Nephron (organoid): ENCODE results near the gene TTLL3.

Source experiments
- H3K27ac Mint-ChIP-seq, 3 experiments: 2 replicates each; pipeline ENCODE4 v1.8.0; 2020; ENCODE audit warnings: mixed read lengths in 3 of 3, mild to moderate bottlenecking in 2 of 3, moderate library complexity in 1 of 3
- H3K27me3 Mint-ChIP-seq: 2 replicates; pipeline ENCODE4 v1.8.0; 2021; ENCODE audit warnings: low read depth, mild to moderate bottlenecking, moderate library complexity, mixed read lengths
- H3K36me3 Mint-ChIP-seq: 2 replicates; pipeline ENCODE4 v1.8.0; 2020; ENCODE audit warnings: low read depth, mixed read lengths
- H3K4me1 Mint-ChIP-seq: 2 replicates; pipeline ENCODE4 v1.8.0; 2020; ENCODE audit warnings: mixed read lengths
- H3K4me3 Mint-ChIP-seq, 3 experiments: 2 replicates each; pipeline ENCODE4 v1.8.0; 2020; ENCODE audit warnings: mild to moderate bottlenecking in 3 of 3, mixed read lengths in 3 of 3, moderate library complexity in 2 of 3
- H3K9me3 Mint-ChIP-seq: 2 replicates; pipeline ENCODE4 v1.8.0; 2020; ENCODE audit warnings: mixed read lengths
- CTCF ChIP-seq, 3 experiments: fragments of 200-600 bp; sonication (generic); IDR thresholded peaks; one replicate each; pipeline ENCODE4 v1.5.0; 2021; ENCODE audit warnings: antibody characterized with exemption in 3 of 3; ENCODE audit not compliant: unreplicated experiment in 3 of 3

Gene TTLL3

GRCh38 chr3:9780458-9780812 lies 29.6 kb upstream of the TTLL3 start:
- TF ChIP-seq CTCF (IDR thresholded peaks at IDR 0.05; ENCODE audit: unreplicated experiment in 3 of 3): no peak
- H3K4me3 Mint-ChIP-seq: no peak overlapping the region
- peaks cover 37% of the 10 kb centered on the region for H3K4me1 Mint-ChIP-seq
- peaks cover 40% of the 10 kb centered on the region for H3K36me3 Mint-ChIP-seq
- no peaks in the 10 kb centered on the region for H3K9me3 Mint-ChIP-seq
- H3K27me3 Mint-ChIP-seq: no peaks in the 10 kb centered on the region
- H3K27ac Mint-ChIP-seq: peak overlapping the region; percentile 50 to 81 (median 80)

GRCh38 chr3:9780910-9781309 lies 29.2 kb upstream of the TTLL3 start:
- Mint-ChIP-seq H3K36me3 (peaks cover 43% of the 10 kb centered on the region), H3K4me3 (no peak overlapping the region), H3K4me1 (peaks cover 35% of the 10 kb centered on the region), H3K27me3 (no peaks in the 10 kb centered on the region), H3K9me3 (no peaks in the 10 kb centered on the region), H3K27ac (peak overlapping the region; percentile 74 to 81 (median 80))
- no peak for TF ChIP-seq CTCF (IDR thresholded peaks at IDR 0.05; ENCODE audit: unreplicated experiment in 3 of 3)

GRCh38 chr3:9781551-9781950 lies 28.5 kb upstream of the TTLL3 start:
- H3K36me3 Mint-ChIP-seq: peaks cover 49% of the 10 kb centered on the region
- no peaks in the 10 kb centered on the region for H3K9me3 Mint-ChIP-seq
- peak overlapping the region; percentile 74 to 81 (median 80) for H3K27ac Mint-ChIP-seq
- H3K27me3 Mint-ChIP-seq: no peaks in the 10 kb centered on the region
- H3K4me1 Mint-ChIP-seq: peaks cover 30% of the 10 kb centered on the region
- no peak for TF ChIP-seq CTCF (IDR thresholded peaks at IDR 0.05; ENCODE audit: unreplicated experiment in 3 of 3)
- no peak overlapping the region for H3K4me3 Mint-ChIP-seq

- Mint-ChIP-seq H3K4me3 (no peak overlapping the region), H3K4me1 (peaks cover 25% of the 10 kb centered on the region), H3K36me3 (peaks cover 54% of the 10 kb centered on the region), H3K9me3 (no peaks in the 10 kb centered on the region), H3K27ac (peak overlapping the region; percentile 23 to 58 (median 31)), H3K27me3 (no peaks in the 10 kb centered on the region)
- no peak for TF ChIP-seq CTCF (IDR thresholded peaks at IDR 0.05; ENCODE audit: unreplicated experiment in 3 of 3)
These were observed 28.0 kb upstream of the TTLL3 start for GRCh38 chr3:9781978-9782603.

GRCh38 chr3:9782770-9783169 lies 27.3 kb upstream of the TTLL3 start:
- Mint-ChIP-seq H3K4me1 (peaks cover 19% of the 10 kb centered on the region), H3K36me3 (peaks cover 60% of the 10 kb centered on the region), H3K27me3 (no peaks in the 10 kb centered on the region), H3K4me3 (no peak overlapping the region), H3K27ac (peak overlapping the region in 1 of 3 experiments; percentile 58), H3K9me3 (no peaks in the 10 kb centered on the region)
- TF ChIP-seq CTCF (IDR thresholded peaks at IDR 0.05; ENCODE audit: unreplicated experiment in 3 of 3): no peak

- Mint-ChIP-seq H3K4me3 (no peak overlapping the region), H3K27ac (no peak overlapping the region), H3K36me3 (peaks cover 63% of the 10 kb centered on the region), H3K9me3 (no peaks in the 10 kb centered on the region), H3K4me1 (peaks cover 7% of the 10 kb centered on the region), H3K27me3 (no peaks in the 10 kb centered on the region)
- no peak for TF ChIP-seq CTCF (IDR thresholded peaks at IDR 0.05; ENCODE audit: unreplicated experiment in 3 of 3)
These were observed 26.1 kb upstream of the TTLL3 start for GRCh38 chr3:9783954-9784353.
